HEK293 (cell line): ENCODE results near the gene BLOC1S1.

Experiments used
- GLIS2 ChIP-seq: fragments of 450-650 bp; formaldehyde crosslinking; IDR thresholded peaks from 2 replicates; pipeline ENCODE4 v1.5.1; 2016; ENCODE audit warnings: missing biosample characterization, missing genetic modification characterization
- KLF1 ChIP-seq: fragments of 450-650 bp; formaldehyde crosslinking; IDR thresholded peaks from 2 replicates; pipeline ENCODE4 v1.5.1; 2016; ENCODE audit warnings: missing biosample characterization, missing genetic modification characterization
- KLF8 ChIP-seq: fragments of 450-650 bp; formaldehyde crosslinking; IDR thresholded peaks from 2 replicates; pipeline ENCODE4 v1.5.1; 2016; ENCODE audit warnings: missing biosample characterization, missing genetic modification characterization
- KLF9 ChIP-seq: fragments of 450-650 bp; formaldehyde crosslinking; IDR thresholded peaks from 2 replicates; pipeline ENCODE4 v1.5.1; 2016; ENCODE audit warnings: missing biosample characterization, missing genetic modification characterization, low read depth
- ZBTB17 ChIP-seq: fragments of 450-650 bp; formaldehyde crosslinking; IDR thresholded peaks from 2 replicates; pipeline ENCODE4 v1.5.1; 2016; ENCODE audit warnings: missing biosample characterization, missing genetic modification characterization
- ZFP41 ChIP-seq: fragments of 450-650 bp; formaldehyde crosslinking; IDR thresholded peaks from 2 replicates; pipeline ENCODE4 v1.5.1; 2016; ENCODE audit warnings: missing biosample characterization, missing genetic modification characterization, borderline replicate concordance
- ZNF2 ChIP-seq: fragments of 450-650 bp; formaldehyde crosslinking; IDR thresholded peaks from 2 replicates; pipeline ENCODE4 v1.5.1; 2016; ENCODE audit warnings: missing biosample characterization, missing genetic modification characterization
- ZNF221 ChIP-seq: fragments of 450-650 bp; formaldehyde crosslinking; IDR thresholded peaks from 2 replicates; pipeline ENCODE4 v1.5.1; 2017; ENCODE audit warnings: missing biosample characterization, missing genetic modification characterization, borderline replicate concordance
- ZNF341 ChIP-seq: fragments of 450-650 bp; formaldehyde crosslinking; IDR thresholded peaks from 2 replicates; pipeline ENCODE4; 2016; ENCODE audit warnings: low read depth, missing biosample characterization, missing genetic modification characterization
- ZNF366 ChIP-seq: fragments of 450-650 bp; formaldehyde crosslinking; conservative IDR thresholded peaks from 2 replicates; pipeline ENCODE4 v1.5.1; 2016; ENCODE audit warnings: missing biosample characterization, missing genetic modification characterization
- ZNF37A ChIP-seq: fragments of 450-650 bp; IDR thresholded peaks from 2 replicates; pipeline ENCODE4 v1.5.1; 2018; ENCODE audit warnings: missing biosample characterization, missing genetic modification characterization
- ZNF404 ChIP-seq: fragments of 450-650 bp; formaldehyde crosslinking; IDR thresholded peaks from 2 replicates; pipeline ENCODE4 v1.5.1; 2017; ENCODE audit warnings: missing biosample characterization, missing genetic modification characterization
- ZNF610 ChIP-seq: fragments of 450-650 bp; formaldehyde crosslinking; IDR thresholded peaks from 2 replicates; pipeline ENCODE4 v1.5.1; 2016; ENCODE audit warnings: missing biosample characterization, missing genetic modification characterization, borderline replicate concordance
- ZNF658 ChIP-seq: fragments of 450-650 bp; formaldehyde crosslinking; IDR thresholded peaks from 2 replicates; pipeline ENCODE4; 2016; ENCODE audit warnings: missing biosample characterization, missing genetic modification characterization
- ZNF777 ChIP-seq: fragments of 450-650 bp; formaldehyde crosslinking; IDR thresholded peaks from 2 replicates; pipeline ENCODE4 v1.5.1; 2017; ENCODE audit warnings: missing biosample characterization, missing genetic modification characterization, borderline replicate concordance
- ZNF785 ChIP-seq: fragments of 450-650 bp; formaldehyde crosslinking; IDR thresholded peaks from 2 replicates; pipeline ENCODE4 v1.5.1; 2016; ENCODE audit warnings: missing biosample characterization, missing genetic modification characterization
- TF ChIP-seq, protein P1 (sequence below): fragments of 450-650 bp; formaldehyde crosslinking; IDR thresholded peaks from 2 replicates; pipeline ENCODE4 v1.5.1; 2016; ENCODE audit warnings: missing biosample characterization, missing genetic modification characterization
- TF ChIP-seq, protein P2 (sequence below): fragments of 450-650 bp; formaldehyde crosslinking; IDR thresholded peaks from 2 replicates; pipeline ENCODE4 v1.5.1; 2016; ENCODE audit warnings: missing biosample characterization, missing genetic modification characterization
- TF ChIP-seq, protein P3 (sequence below): fragments of 450-650 bp; IDR thresholded peaks from 2 replicates; pipeline ENCODE4 v1.5.1; 2018; ENCODE audit warnings: missing biosample characterization, missing genetic modification characterization
- TF ChIP-seq, protein P4 (sequence below): fragments of 450-650 bp; formaldehyde crosslinking; optimal IDR thresholded peaks from 2 replicates; pipeline ENCODE3; 2016; ENCODE audit warnings: missing biosample characterization, mild to moderate bottlenecking, missing genetic modification characterization
- TF ChIP-seq, protein P5 (sequence below): fragments of 450-650 bp; formaldehyde crosslinking; IDR thresholded peaks from 2 replicates; pipeline ENCODE4 v1.5.1; 2017; ENCODE audit warnings: missing biosample characterization, missing genetic modification characterization
- TF ChIP-seq, protein P6 (sequence below): fragments of 450-650 bp; formaldehyde crosslinking; IDR thresholded peaks from 2 replicates; pipeline ENCODE4 v1.5.1; 2016; ENCODE audit warnings: missing biosample characterization, missing genetic modification characterization
- TF ChIP-seq, protein P7 (sequence below): fragments of 450-650 bp; formaldehyde crosslinking; IDR thresholded peaks from 2 replicates; pipeline ENCODE4 v1.5.1; 2016; ENCODE audit warnings: missing biosample characterization, missing genetic modification characterization
- TF ChIP-seq, protein P8 (sequence below): fragments of 450-650 bp; formaldehyde crosslinking; IDR thresholded peaks from 2 replicates; pipeline ENCODE4 v1.5.1; 2017; ENCODE audit warnings: missing biosample characterization, missing genetic modification characterization

BLOC1S1 gene

DNA sequence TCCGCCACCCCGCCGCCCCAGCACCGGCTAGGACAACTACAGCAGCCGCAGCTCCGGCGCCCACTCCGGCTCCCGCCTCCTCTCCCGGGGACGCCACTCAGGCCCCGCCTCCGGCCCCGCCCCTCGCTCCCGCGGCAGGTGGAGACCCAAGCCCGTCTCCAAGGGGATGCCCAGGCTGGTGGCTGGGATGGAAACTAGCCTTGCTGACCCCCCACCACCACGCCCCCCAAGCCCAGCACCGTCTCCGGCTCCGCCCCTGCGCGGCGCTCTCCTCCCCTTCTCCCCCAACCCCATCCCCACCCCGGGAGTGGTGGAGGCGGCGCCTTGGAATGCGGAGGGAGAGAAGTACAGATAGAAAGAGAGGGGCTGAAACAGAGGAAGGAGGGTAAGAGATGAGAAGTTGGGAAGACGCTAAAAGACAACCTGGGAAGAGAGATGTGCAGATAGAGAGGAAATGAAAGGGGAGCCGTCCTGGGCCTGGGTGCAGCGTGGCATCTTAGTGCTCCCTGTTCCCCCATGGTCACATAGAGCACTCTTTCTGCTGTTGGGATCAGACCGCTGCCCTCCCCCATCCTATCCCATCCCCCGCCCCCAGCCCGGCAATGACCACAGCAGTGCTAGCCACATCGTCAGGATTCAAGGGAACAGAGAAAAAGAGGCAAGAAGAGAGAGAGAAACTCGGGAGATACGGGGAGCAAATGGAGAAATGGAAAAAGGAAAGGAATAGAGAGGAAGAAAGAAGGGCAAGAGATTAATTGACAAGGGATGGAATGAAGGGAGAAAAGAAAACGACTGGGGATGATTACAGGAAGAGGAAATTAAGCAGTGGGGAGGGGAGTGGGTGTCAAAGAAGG is 7.8 kb upstream of the BLOC1S1 start, which contains the start of gene ITGA7 (continued):
- no peak for TF ChIP-seq ZNF37A (tag by site-specific recombination)
- peak; percentile 84 for TF ChIP-seq ZNF341 (tag by site-specific recombination)
- no peak for TF ChIP-seq ZNF658 (tag by site-specific recombination)
- TF ChIP-seq, protein P1, sequence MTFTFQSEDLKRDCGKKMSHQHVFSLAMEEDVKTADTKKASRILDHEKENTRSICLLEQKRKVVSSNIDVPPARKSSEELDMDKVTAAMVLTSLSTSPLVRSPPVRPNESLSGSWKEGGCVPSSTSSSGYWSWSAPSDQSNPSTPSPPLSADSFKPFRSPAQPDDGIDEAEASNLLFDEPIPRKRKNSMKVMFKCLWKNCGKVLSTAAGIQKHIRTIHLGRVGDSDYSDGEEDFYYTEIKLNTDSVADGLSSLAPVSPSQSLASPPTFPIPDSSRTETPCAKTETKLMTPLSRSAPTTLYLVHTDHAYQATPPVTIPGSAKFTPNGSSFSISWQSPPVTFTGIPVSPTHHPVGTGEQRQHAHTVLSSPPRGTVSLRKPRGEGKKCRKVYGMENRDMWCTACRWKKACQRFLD (tag by site-specific recombination), result no peak
- TF ChIP-seq ZNF777, result no peak
- TF ChIP-seq ZNF366 (tag by site-specific recombination), result peak; percentile 76
- TF ChIP-seq ZNF221 (tag by site-specific recombination), result no peak
- TF ChIP-seq KLF1 (tag by site-specific recombination), result peak; percentile 26; the same call in 1 of the 2 replicates
- TF ChIP-seq ZNF404 (tag by site-specific recombination), result no peak
- no peak for TF ChIP-seq ZNF2 (tag by site-specific recombination)
- no peak for TF ChIP-seq ZNF610 (tag by site-specific recombination)
- TF ChIP-seq KLF8 (tag by site-specific recombination), result 0 out of 2 replicates have a peak, but pooled peaks have one; percentile 34
- peak; percentile 82 for TF ChIP-seq GLIS2
- peak; percentile 91 for TF ChIP-seq KLF9 (tag by site-specific recombination)
- TF ChIP-seq, protein P2, sequence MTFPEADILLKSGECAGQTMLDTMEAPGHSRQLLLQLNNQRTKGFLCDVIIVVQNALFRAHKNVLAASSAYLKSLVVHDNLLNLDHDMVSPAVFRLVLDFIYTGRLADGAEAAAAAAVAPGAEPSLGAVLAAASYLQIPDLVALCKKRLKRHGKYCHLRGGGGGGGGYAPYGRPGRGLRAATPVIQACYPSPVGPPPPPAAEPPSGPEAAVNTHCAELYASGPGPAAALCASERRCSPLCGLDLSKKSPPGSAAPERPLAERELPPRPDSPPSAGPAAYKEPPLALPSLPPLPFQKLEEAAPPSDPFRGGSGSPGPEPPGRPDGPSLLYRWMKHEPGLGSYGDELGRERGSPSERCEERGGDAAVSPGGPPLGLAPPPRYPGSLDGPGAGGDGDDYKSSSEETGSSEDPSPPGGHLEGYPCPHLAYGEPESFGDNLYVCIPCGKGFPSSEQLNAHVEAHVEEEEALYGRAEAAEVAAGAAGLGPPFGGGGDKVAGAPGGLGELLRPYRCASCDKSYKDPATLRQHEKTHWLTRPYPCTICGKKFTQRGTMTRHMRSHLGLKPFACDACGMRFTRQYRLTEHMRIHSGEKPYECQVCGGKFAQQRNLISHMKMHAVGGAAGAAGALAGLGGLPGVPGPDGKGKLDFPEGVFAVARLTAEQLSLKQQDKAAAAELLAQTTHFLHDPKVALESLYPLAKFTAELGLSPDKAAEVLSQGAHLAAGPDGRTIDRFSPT (tag by site-specific recombination), result peak; percentile 77
- TF ChIP-seq, protein P3, sequence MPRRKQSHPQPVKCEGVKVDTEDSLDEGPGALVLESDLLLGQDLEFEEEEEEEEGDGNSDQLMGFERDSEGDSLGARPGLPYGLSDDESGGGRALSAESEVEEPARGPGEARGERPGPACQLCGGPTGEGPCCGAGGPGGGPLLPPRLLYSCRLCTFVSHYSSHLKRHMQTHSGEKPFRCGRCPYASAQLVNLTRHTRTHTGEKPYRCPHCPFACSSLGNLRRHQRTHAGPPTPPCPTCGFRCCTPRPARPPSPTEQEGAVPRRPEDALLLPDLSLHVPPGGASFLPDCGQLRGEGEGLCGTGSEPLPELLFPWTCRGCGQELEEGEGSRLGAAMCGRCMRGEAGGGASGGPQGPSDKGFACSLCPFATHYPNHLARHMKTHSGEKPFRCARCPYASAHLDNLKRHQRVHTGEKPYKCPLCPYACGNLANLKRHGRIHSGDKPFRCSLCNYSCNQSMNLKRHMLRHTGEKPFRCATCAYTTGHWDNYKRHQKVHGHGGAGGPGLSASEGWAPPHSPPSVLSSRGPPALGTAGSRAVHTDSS (tag by site-specific recombination), result no peak
- TF ChIP-seq, protein P4, sequence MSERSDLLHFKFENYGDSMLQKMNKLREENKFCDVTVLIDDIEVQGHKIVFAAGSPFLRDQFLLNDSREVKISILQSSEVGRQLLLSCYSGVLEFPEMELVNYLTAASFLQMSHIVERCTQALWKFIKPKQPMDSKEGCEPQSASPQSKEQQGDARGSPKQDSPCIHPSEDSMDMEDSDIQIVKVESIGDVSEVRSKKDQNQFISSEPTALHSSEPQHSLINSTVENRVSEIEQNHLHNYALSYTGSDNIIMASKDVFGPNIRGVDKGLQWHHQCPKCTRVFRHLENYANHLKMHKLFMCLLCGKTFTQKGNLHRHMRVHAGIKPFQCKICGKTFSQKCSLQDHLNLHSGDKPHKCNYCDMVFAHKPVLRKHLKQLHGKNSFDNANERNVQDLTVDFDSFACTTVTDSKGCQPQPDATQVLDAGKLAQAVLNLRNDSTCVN (tag by site-specific recombination), result peak; percentile 42
- TF ChIP-seq, protein P5, sequence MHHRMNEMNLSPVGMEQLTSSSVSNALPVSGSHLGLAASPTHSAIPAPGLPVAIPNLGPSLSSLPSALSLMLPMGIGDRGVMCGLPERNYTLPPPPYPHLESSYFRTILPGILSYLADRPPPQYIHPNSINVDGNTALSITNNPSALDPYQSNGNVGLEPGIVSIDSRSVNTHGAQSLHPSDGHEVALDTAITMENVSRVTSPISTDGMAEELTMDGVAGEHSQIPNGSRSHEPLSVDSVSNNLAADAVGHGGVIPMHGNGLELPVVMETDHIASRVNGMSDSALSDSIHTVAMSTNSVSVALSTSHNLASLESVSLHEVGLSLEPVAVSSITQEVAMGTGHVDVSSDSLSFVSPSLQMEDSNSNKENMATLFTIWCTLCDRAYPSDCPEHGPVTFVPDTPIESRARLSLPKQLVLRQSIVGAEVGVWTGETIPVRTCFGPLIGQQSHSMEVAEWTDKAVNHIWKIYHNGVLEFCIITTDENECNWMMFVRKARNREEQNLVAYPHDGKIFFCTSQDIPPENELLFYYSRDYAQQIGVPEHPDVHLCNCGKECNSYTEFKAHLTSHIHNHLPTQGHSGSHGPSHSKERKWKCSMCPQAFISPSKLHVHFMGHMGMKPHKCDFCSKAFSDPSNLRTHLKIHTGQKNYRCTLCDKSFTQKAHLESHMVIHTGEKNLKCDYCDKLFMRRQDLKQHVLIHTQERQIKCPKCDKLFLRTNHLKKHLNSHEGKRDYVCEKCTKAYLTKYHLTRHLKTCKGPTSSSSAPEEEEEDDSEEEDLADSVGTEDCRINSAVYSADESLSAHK (tag by site-specific recombination), result no peak
- TF ChIP-seq, protein P6, sequence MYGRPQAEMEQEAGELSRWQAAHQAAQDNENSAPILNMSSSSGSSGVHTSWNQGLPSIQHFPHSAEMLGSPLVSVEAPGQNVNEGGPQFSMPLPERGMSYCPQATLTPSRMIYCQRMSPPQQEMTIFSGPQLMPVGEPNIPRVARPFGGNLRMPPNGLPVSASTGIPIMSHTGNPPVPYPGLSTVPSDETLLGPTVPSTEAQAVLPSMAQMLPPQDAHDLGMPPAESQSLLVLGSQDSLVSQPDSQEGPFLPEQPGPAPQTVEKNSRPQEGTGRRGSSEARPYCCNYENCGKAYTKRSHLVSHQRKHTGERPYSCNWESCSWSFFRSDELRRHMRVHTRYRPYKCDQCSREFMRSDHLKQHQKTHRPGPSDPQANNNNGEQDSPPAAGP (tag by site-specific recombination), result no peak
- TF ChIP-seq, protein P7, sequence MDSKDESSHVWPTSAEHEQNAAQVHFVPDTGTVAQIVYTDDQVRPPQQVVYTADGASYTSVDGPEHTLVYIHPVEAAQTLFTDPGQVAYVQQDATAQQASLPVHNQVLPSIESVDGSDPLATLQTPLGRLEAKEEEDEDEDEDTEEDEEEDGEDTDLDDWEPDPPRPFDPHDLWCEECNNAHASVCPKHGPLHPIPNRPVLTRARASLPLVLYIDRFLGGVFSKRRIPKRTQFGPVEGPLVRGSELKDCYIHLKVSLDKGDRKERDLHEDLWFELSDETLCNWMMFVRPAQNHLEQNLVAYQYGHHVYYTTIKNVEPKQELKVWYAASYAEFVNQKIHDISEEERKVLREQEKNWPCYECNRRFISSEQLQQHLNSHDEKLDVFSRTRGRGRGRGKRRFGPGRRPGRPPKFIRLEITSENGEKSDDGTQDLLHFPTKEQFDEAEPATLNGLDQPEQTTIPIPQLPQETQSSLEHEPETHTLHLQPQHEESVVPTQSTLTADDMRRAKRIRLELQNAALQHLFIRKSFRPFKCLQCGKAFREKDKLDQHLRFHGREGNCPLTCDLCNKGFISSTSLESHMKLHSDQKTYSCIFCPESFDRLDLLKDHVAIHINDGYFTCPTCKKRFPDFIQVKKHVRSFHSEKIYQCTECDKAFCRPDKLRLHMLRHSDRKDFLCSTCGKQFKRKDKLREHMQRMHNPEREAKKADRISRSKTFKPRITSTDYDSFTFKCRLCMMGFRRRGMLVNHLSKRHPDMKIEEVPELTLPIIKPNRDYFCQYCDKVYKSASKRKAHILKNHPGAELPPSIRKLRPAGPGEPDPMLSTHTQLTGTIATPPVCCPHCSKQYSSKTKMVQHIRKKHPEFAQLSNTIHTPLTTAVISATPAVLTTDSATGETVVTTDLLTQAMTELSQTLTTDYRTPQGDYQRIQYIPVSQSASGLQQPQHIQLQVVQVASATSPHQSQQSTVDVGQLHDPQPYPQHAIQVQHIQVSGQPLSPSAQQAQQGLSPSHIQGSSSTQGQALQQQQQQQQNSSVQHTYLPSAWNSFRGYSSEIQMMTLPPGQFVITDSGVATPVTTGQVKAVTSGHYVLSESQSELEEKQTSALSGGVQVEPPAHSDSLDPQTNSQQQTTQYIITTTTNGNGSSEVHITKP (tag by site-specific recombination), result peak; percentile 99
- peak; percentile 72 for TF ChIP-seq ZBTB17 (tag by site-specific recombination)
- no peak for TF ChIP-seq ZNF785 (tag by site-specific recombination)
- TF ChIP-seq, protein P8, sequence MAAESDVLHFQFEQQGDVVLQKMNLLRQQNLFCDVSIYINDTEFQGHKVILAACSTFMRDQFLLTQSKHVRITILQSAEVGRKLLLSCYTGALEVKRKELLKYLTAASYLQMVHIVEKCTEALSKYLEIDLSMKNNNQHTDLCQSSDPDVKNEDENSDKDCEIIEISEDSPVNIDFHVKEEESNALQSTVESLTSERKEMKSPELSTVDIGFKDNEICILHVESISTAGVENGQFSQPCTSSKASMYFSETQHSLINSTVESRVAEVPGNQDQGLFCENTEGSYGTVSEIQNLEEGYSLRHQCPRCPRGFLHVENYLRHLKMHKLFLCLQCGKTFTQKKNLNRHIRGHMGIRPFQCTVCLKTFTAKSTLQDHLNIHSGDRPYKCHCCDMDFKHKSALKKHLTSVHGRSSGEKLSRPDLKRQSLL (tag by site-specific recombination), result peak; percentile 47; the same call in 1 of the 2 replicates
- no peak for TF ChIP-seq ZFP41 (tag by site-specific recombination)
